ENCODE measurements around the gene SLC16A7.

DNA sequence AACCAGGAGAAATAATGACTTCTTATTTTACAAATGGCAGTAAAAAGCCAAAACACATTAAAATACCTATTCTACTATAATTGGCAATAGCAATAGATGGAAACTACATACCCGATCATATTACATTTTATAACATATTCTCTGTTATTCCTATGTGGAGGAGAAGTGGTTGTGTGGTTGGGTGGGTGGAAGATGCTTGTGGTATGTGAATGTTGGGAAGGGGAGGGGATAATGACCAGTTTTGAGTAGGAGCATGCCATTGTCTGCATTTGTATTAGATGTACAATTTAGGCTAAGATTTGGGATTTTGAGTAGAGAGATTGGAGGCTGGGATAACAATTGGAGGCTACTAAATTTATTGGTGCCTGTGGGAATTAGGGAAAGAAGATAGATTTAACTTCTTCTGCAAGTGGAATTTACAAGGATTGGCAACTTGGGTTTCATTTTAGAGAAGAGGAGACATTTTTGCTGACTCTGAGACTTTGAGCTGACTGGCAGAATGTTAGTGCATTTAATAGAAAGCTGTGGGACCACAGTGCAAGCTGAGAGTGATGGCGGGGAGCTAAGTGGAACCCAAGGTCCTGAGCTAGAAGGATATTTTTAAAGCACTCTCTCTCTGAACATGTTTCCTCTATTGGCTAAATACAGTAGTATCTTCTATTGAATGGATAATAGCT is 65.2 kb downstream of the SLC16A7 start:
- TF ChIP-seq CTCF (IDR thresholded peaks at IDR 0.05), result no peak
- no peak for TF ChIP-seq EZH2phosphoT487 (IDR thresholded peaks at IDR 0.05; ENCODE audit: borderline replicate concordance, low read depth)

Measured in SK-N-SH (cell line).